ENCODE data around the gene AP1S1.

DNA sequence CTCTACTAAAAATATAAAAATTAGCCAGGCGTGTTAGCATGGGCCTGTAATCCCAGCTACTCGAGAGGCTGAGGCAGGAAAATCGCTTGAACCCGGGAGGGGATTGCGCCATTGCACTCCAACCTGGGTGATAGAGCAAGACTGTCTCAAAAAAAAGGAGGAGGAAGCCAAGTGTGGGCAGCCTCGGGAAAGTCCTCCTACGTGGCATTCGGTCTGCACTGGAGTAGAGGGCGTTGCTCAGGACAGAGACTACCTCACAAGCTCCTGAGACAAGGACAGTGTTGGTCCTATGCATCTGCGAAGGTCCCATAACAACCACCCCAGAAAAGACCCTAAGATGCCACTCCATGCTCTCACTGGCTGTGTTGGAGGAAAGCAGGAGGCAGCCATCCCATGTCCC is 37.4 kb upstream of the AP1S1 start:
- TF ChIP-seq, protein P1, sequence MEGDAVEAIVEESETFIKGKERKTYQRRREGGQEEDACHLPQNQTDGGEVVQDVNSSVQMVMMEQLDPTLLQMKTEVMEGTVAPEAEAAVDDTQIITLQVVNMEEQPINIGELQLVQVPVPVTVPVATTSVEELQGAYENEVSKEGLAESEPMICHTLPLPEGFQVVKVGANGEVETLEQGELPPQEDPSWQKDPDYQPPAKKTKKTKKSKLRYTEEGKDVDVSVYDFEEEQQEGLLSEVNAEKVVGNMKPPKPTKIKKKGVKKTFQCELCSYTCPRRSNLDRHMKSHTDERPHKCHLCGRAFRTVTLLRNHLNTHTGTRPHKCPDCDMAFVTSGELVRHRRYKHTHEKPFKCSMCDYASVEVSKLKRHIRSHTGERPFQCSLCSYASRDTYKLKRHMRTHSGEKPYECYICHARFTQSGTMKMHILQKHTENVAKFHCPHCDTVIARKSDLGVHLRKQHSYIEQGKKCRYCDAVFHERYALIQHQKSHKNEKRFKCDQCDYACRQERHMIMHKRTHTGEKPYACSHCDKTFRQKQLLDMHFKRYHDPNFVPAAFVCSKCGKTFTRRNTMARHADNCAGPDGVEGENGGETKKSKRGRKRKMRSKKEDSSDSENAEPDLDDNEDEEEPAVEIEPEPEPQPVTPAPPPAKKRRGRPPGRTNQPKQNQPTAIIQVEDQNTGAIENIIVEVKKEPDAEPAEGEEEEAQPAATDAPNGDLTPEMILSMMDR (IDR thresholded peaks at IDR 0.05; ENCODE audit: insufficient read depth, low read length): no peak
- TF ChIP-seq GABPA (IDR thresholded peaks at IDR 0.05; ENCODE audit: low read depth): no peak
- TF ChIP-seq, protein P2, sequence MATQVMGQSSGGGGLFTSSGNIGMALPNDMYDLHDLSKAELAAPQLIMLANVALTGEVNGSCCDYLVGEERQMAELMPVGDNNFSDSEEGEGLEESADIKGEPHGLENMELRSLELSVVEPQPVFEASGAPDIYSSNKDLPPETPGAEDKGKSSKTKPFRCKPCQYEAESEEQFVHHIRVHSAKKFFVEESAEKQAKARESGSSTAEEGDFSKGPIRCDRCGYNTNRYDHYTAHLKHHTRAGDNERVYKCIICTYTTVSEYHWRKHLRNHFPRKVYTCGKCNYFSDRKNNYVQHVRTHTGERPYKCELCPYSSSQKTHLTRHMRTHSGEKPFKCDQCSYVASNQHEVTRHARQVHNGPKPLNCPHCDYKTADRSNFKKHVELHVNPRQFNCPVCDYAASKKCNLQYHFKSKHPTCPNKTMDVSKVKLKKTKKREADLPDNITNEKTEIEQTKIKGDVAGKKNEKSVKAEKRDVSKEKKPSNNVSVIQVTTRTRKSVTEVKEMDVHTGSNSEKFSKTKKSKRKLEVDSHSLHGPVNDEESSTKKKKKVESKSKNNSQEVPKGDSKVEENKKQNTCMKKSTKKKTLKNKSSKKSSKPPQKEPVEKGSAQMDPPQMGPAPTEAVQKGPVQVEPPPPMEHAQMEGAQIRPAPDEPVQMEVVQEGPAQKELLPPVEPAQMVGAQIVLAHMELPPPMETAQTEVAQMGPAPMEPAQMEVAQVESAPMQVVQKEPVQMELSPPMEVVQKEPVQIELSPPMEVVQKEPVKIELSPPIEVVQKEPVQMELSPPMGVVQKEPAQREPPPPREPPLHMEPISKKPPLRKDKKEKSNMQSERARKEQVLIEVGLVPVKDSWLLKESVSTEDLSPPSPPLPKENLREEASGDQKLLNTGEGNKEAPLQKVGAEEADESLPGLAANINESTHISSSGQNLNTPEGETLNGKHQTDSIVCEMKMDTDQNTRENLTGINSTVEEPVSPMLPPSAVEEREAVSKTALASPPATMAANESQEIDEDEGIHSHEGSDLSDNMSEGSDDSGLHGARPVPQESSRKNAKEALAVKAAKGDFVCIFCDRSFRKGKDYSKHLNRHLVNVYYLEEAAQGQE (IDR thresholded peaks at IDR 0.05; ENCODE audit: insufficient replicate concordance, low read depth): no peak
- TF ChIP-seq SPI1 (IDR thresholded peaks at IDR 0.05; ENCODE audit: borderline replicate concordance, low read depth): no peak
- TF ChIP-seq POLR2AphosphoS5 (IDR thresholded peaks at IDR 0.05; ENCODE audit: low read depth): no peak

Measured in HL-60 (cell line).